HUES6 (cell line): ENCODE data around the gene PRSS21.
A peak's percentile ranks its signal among the peaks of the same experiment; 100 is the strongest.

Experiments used
- H3K27ac ChIP-seq: 2 replicates; pipeline ENCODE4 v1.7.0; 2013; ENCODE audit warnings: low read depth, mild to moderate bottlenecking, low read length, inconsistent platforms
- H3K27me3 ChIP-seq: 2 replicates; pipeline ENCODE4 v1.6.1; 2013; ENCODE audit warnings: low read length; ENCODE audit not compliant: control insufficient read depth, insufficient read depth
- H3K36me3 ChIP-seq: 2 replicates; pipeline ENCODE4 v1.6.1; 2013; ENCODE audit warnings: low read length; ENCODE audit not compliant: control insufficient read depth, insufficient read depth
- H3K4me1 ChIP-seq: 2 replicates; pipeline ENCODE4 v1.6.1; 2013; ENCODE audit warnings: low read length; ENCODE audit not compliant: control insufficient read depth, insufficient read depth
- H3K4me3 ChIP-seq: 2 replicates; pipeline ENCODE4 v1.5.1; 2013; ENCODE audit warnings: low read depth, low read length
- H3K9ac ChIP-seq: one replicate; pipeline ENCODE4 v1.6.1; 2013; ENCODE audit warnings: mild to moderate bottlenecking, low read length
- H3K9me3 ChIP-seq: 2 replicates; pipeline ENCODE4 v1.6.1; 2013; ENCODE audit warnings: low read depth, low read length; ENCODE audit not compliant: control insufficient read depth, insufficient read depth

Gene PRSS21

GRCh38 chr16:2852731-2853507 lies 35.9 kb downstream of the PRSS21 start:
- H3K27me3 ChIP-seq: peaks cover 17% of the 10 kb centered on the region
- no peak overlapping the region for H3K27ac ChIP-seq
- no peaks in the 10 kb centered on the region for H3K36me3 ChIP-seq
- H3K9ac ChIP-seq: no peak overlapping the region
- H3K9me3 ChIP-seq: peaks cover 15% of the 10 kb centered on the region
- no peak overlapping the region for H3K4me3 ChIP-seq
- no peaks in the 10 kb centered on the region; the same call in 1 of the 2 replicates for H3K4me1 ChIP-seq

GRCh38 chr16:2853531-2854073 lies 36.6 kb downstream of the PRSS21 start:
- Histone ChIP-seq H3K9me3 (peaks cover 15% of the 10 kb centered on the region), H3K27me3 (peaks cover 24% of the 10 kb centered on the region), H3K36me3 (no peaks in the 10 kb centered on the region), H3K9ac (no peak overlapping the region), H3K4me1 (no peaks in the 10 kb centered on the region; the same call in 1 of the 2 replicates), H3K4me3 (no peak overlapping the region), H3K27ac (no peak overlapping the region)

DNA sequence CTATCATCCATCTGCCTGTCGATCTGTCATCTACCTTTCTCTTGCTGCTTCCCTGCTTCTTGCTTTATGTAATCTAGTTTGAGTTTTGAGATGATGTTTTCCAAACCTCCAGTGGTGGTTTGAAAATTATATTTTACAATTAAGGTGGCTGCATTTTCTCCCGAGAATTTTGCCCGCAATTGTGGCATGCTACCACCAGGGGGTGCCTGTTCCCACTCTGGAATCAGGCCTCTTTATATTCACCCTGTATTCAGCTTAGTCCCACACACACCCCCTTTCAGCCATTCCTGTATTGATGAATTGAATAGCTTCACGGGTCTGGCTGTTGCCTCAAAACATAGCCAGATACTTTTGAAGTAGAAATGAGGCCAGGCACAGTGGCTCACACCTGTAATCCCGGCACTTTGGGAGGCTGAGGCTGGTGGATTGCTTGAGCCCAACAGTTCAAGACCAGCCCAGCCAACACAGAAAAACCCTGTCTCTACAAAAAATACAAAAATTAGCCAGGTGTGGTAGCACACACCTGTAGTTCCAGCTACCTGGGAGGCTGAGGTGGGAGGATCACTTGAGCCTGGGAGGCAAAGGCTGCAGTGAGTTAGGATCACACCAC lies 37.8 kb downstream of the PRSS21 start:
- Histone ChIP-seq H3K4me1 (no peaks in the 10 kb centered on the region; the same call in 1 of the 2 replicates), H3K27me3 (peaks cover 27% of the 10 kb centered on the region), H3K9me3 (peaks cover 18% of the 10 kb centered on the region), H3K36me3 (no peaks in the 10 kb centered on the region), H3K9ac (no peak overlapping the region), H3K4me3 (no peak overlapping the region), H3K27ac (no peak overlapping the region)

DNA sequence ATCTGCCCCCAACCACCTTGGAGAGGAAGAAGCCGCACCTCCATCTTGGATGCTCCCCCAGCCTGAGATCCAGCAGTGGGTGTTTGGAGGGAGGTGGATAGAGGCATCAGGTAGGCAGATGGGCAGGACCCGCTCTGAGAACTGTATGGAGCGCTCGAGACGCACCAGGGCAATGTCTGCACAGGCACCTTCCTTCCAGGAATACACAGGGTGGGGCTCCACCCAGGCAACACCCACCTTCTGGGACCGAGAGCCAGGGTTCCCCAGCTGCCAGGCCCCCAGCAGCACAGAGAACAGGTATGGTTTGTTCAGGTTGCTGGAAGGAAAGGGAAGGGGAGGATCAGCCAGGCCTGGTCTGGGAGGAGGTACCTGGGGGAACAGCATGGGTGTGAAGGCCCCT lies 38.5 kb downstream of the PRSS21 start:
- Histone ChIP-seq H3K36me3 (no peaks in the 10 kb centered on the region), H3K9me3 (peaks cover 25% of the 10 kb centered on the region), H3K4me3 (no peak overlapping the region), H3K27me3 (peaks cover 28% of the 10 kb centered on the region), H3K27ac (no peak overlapping the region), H3K4me1 (no peaks in the 10 kb centered on the region; the same call in 1 of the 2 replicates), H3K9ac (no peak overlapping the region)

DNA sequence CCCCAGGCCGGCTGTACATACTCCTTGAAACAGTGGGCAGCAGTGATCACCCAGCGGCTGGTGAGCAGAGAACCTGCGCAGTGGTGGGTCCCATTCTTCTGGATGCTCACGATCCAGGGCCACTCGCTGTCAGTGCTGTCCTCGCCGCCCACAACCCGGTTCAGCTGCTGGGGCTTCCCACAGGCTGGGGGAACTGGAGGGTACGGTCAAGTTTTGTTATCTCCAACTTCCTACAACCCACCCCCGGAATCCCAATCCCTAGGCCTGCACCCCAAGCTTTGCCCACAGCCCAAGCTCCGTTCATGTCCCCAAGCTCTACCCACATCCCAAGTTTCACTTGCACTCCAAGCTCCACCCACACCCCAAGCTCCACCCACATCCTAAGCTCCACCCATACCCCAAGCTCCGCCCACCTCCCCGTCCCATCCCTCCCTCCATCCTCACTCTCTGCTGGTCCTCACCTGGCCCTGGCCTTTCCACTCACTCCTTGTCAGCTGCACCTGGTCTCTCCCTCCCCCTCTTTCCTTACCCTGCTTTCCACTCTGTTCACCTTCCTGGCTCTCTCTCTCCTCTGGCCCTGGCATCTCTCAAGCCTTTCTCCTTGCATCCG lies 39.1 kb downstream of the PRSS21 start:
- Histone ChIP-seq H3K27me3 (peaks cover 28% of the 10 kb centered on the region), H3K4me1 (no peaks in the 10 kb centered on the region; the same call in 1 of the 2 replicates), H3K4me3 (no peak overlapping the region), H3K27ac (no peak overlapping the region), H3K9me3 (peaks cover 31% of the 10 kb centered on the region), H3K36me3 (no peaks in the 10 kb centered on the region), H3K9ac (no peak overlapping the region)

DNA sequence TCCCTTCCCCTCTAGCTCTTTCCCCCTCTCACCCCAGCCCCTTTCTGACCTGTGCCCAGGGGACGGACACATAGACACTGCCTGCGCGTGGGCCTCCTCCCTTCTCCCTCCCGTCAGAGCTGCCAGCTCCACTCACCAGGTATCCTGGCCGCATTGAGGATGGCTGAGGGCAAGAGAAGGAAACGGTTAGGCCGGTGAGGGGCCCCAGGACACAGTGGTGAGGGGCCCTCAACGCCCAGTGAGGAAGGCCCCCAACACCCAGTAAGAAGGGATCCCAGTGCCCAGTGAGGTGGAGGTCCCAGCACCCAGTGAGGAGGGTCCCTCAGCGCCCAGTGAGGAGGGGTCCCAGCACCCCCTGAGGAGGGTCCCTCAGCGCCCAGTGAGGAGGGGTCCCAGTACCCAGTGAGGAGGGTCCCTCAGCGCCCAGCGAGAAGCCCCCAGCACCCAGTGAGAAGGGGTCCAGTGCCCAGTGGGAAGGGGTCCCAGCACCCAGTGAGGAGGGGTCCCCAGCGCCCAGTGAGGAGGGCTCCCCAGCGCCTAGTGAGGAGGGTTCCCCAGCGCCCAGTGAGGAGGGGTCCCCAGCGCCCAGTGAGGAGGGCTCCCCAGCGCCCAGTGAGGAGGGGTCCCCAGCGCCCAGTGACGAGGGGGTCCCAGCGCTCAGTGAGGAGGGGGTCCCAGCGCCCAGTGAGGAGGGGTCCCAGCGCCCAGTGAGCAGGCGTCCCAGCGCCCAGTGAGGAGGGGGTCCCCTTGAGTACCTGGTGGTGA lies 39.8 kb downstream of the PRSS21 start:
- Histone ChIP-seq H3K27ac (no peak overlapping the region), H3K9me3 (peaks cover 35% of the 10 kb centered on the region), H3K4me1 (no peaks in the 10 kb centered on the region; the same call in 1 of the 2 replicates), H3K9ac (no peak overlapping the region), H3K4me3 (peak overlapping the region; percentile 59), H3K36me3 (no peaks in the 10 kb centered on the region), H3K27me3 (peaks cover 28% of the 10 kb centered on the region)

- H3K4me3 ChIP-seq: peak within 1 kb of the TSS; percentile 59
- peaks cover 35% of the 10 kb centered on the region for H3K9me3 ChIP-seq
- H3K9ac ChIP-seq: peak within 1 kb of the TSS; percentile 5
- H3K4me1 ChIP-seq: no peaks in the 10 kb centered on the region; the same call in 1 of the 2 replicates
- H3K27me3 ChIP-seq: peaks cover 28% of the 10 kb centered on the region
- H3K36me3 ChIP-seq: no peaks in the 10 kb centered on the region
- no peak within 1 kb of the TSS for H3K27ac ChIP-seq
Observed at GRCh38 chr16:2857451-2858244, 40.6 kb downstream of the PRSS21 start, which contains the start of gene PRSS22. TSS of gene PRSS22 (minus strand) at chr16:2858170. CDS start at chr16:2858104, 66 bp downstream.

- peaks cover 28% of the 10 kb centered on the region for H3K27me3 ChIP-seq
- H3K27ac ChIP-seq: no peak overlapping the region
- peaks cover 34% of the 10 kb centered on the region for H3K9me3 ChIP-seq
- H3K4me1 ChIP-seq: no peaks in the 10 kb centered on the region; the same call in 1 of the 2 replicates
- H3K36me3 ChIP-seq: no peaks in the 10 kb centered on the region
- peak overlapping the region; percentile 59 for H3K4me3 ChIP-seq
- no peak overlapping the region for H3K9ac ChIP-seq
Observed at GRCh38 chr16:2858245-2859025, 41.4 kb downstream of the PRSS21 start.

GRCh38 chr16:2859686-2860265 lies 42.7 kb downstream of the PRSS21 start:
- no peaks in the 10 kb centered on the region for H3K36me3 ChIP-seq
- peaks cover 22% of the 10 kb centered on the region for H3K9me3 ChIP-seq
- peaks cover 38% of the 10 kb centered on the region for H3K27me3 ChIP-seq
- no peak overlapping the region for H3K4me3 ChIP-seq
- H3K4me1 ChIP-seq: no peaks in the 10 kb centered on the region; the same call in 1 of the 2 replicates
- H3K27ac ChIP-seq: no peak overlapping the region
- no peak overlapping the region for H3K9ac ChIP-seq
